Suppressor macrophage treated with lipopolysaccharide for 1 hour (primary cell): ENCODE measurements around the gene ZNF385C.

Experiments used
- DNase-seq, 3 donors: peaks; one replicate each; pipeline ENCODE4 v3.0.0-alpha.2; 2020 to 2022

ZNF385C gene

GRCh38 chr17:41982026-41982760 is 116.1 kb downstream of the ZNF385C start:
- no peak for DNase-seq

DNA sequence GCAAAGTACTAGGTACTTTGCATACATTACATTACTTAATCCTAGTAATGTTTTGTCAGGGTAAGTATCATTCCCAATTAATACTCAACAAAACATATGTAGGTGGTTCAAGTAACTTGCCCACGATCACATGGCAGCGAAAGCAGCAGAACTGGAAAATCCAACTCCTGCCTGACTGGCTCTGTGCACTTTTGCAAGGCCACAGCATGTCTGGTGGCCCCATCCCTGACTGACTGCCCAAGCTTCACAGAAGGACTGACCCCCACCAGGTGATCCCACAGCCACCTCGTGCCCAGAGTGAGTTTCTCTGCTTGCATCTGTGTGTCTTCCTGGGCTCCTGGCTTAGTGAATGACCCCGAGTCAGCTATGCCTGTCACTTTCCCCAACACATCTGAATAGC is 120.3 kb downstream of the ZNF385C start:
- no peak for DNase-seq

DNA sequence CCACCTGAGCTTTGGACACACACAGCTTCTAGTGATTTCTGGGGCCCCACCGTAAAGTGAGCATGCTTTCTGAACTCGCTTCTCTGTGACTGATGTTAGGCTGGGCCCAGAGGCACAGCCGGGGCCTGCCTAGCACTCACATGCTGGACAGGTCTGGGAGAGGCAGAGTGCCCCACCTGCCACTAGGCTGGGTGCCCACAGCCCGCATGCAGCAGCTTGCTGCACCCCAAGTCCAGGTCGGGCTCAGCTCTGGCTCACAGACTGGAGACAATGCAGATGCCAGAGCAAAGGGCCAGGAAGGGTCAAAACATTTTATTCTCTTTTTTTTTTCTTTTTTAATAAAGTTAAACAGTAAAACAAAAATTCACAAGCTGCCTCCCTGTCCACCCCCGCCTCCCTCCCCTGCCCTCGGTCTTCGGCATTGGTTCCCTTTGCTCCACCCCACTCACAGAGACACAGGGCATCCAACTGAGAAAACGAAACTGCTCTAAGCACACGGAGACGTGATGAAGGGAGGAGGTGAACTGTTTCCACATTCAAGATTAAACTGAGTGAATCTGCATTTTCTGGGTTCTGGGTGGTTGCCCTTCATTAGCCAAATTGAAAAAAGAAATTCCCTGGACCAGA is 122.0 kb downstream of the ZNF385C start:
- DNase-seq: no peak
